ENCODE measurements around the gene PPIP5K1. TPM values are rescaled to one million over a fixed set of nuclear protein-coding genes. Genes with fewer than 3 reads are reported as not detected.

PPIP5K1 gene
- total RNA-seq, 1 experiment from 2014 or later, result 64.0 TPM

GRCh38 chr15:43492266-43492665 is 97.7 kb downstream of the PPIP5K1 start:
- intact Hi-C loops (cut with micrococcal nuclease), result no loop called here
- POLR2A ChIA-PET, result interaction anchor here (1.0 to 5.3 kb wide), 6 partner anchors 9 to 122 kb away, joined by 3 to 60 read pairs (median 6); partner anchors contain the start of gene ZSCAN29

GRCh38 chr15:43489191-43489590 is 100.8 kb downstream of the PPIP5K1 start:
- TF ChIP-seq CTCF (IDR thresholded peaks at IDR 0.05; ENCODE audit: unreplicated experiment), result no peak
- H3K4me3 Mint-ChIP-seq (ENCODE audit: unreplicated experiment), result no peak overlapping the region
- H3K27ac Mint-ChIP-seq (ENCODE audit: low read depth, unreplicated experiment), result no peak overlapping the region
- H3K9me3 Mint-ChIP-seq (ENCODE audit: unreplicated experiment), result no peaks in the 10 kb centered on the region
- peaks cover 14% of the 10 kb centered on the region for H3K4me1 Mint-ChIP-seq (ENCODE audit: insufficient read depth, unreplicated experiment)
- DNase-seq (ENCODE audit: unreplicated experiment), result no peak
- peaks cover 73% of the 10 kb centered on the region for H3K36me3 Mint-ChIP-seq (ENCODE audit: insufficient read depth, unreplicated experiment)
- ChIA-PET CTCF (interaction anchor here (0.6 to 0.7 kb wide), 3 partner anchors 18 to 134 kb away, joined by 3 read pairs; no protein-coding TSS in a partner anchor), POLR2A (interaction anchor here (0.8 kb wide), 1 partner anchor 12 kb away, joined by 3 read pairs; no protein-coding TSS in a partner anchor)
- intact Hi-C loops (cut with micrococcal nuclease), result no loop called here
- no peaks in the 10 kb centered on the region for H3K27me3 Mint-ChIP-seq (ENCODE audit: insufficient read depth, unreplicated experiment)
- no TSS peak for BruUV-seq (replicated peaks)

More at GRCh38 chr15:43492266-43492665, 97.7 kb downstream of the PPIP5K1 start:
- no peak for TF ChIP-seq CTCF (IDR thresholded peaks at IDR 0.05; ENCODE audit: unreplicated experiment)
- H3K36me3 Mint-ChIP-seq (ENCODE audit: insufficient read depth, unreplicated experiment), result peaks cover 46% of the 10 kb centered on the region
- no peaks in the 10 kb centered on the region for H3K9me3 Mint-ChIP-seq (ENCODE audit: unreplicated experiment)
- H3K27ac Mint-ChIP-seq (ENCODE audit: low read depth, unreplicated experiment), result peak overlapping the region; percentile 91
- H3K4me1 Mint-ChIP-seq (ENCODE audit: insufficient read depth, unreplicated experiment), result peaks cover 9% of the 10 kb centered on the region
- H3K4me3 Mint-ChIP-seq (ENCODE audit: unreplicated experiment), result peak overlapping the region; percentile 82
- no peaks in the 10 kb centered on the region for H3K27me3 Mint-ChIP-seq (ENCODE audit: insufficient read depth, unreplicated experiment)
- BruUV-seq (replicated peaks), result no TSS peak
- no peak for DNase-seq (ENCODE audit: unreplicated experiment)
- CTCF ChIA-PET, result interaction anchor here (0.6 kb wide), 1 partner anchor 50 kb away, joined by 3 read pairs; no protein-coding TSS in a partner anchor

- Mint-ChIP-seq H3K4me1 (ENCODE audit: insufficient read depth, unreplicated experiment) (peaks cover 18% of the 10 kb centered on the region), H3K27ac (ENCODE audit: low read depth, unreplicated experiment) (no peak overlapping the region), H3K4me3 (ENCODE audit: unreplicated experiment) (no peak overlapping the region), H3K27me3 (ENCODE audit: insufficient read depth, unreplicated experiment) (no peaks in the 10 kb centered on the region), H3K9me3 (ENCODE audit: unreplicated experiment) (no peaks in the 10 kb centered on the region), H3K36me3 (ENCODE audit: insufficient read depth, unreplicated experiment) (peaks cover 76% of the 10 kb centered on the region)
- CTCF ChIA-PET, result interaction anchor here (0.6 kb wide), 2 partner anchors 18 to 53 kb away, joined by 3 read pairs; no protein-coding TSS in a partner anchor
- no peak for DNase-seq (ENCODE audit: unreplicated experiment)
- intact Hi-C loops (cut with micrococcal nuclease), result no loop called here
- POLR2A ChIA-PET, result interaction anchor here (0.8 kb wide), 1 partner anchor 13 kb away, joined by 3 read pairs; no protein-coding TSS in a partner anchor
- no peak for TF ChIP-seq CTCF (IDR thresholded peaks at IDR 0.05; ENCODE audit: unreplicated experiment)
- no TSS peak for BruUV-seq (replicated peaks)
Observed at GRCh38 chr15:43488790-43489189, 101.2 kb downstream of the PPIP5K1 start.

DNA sequence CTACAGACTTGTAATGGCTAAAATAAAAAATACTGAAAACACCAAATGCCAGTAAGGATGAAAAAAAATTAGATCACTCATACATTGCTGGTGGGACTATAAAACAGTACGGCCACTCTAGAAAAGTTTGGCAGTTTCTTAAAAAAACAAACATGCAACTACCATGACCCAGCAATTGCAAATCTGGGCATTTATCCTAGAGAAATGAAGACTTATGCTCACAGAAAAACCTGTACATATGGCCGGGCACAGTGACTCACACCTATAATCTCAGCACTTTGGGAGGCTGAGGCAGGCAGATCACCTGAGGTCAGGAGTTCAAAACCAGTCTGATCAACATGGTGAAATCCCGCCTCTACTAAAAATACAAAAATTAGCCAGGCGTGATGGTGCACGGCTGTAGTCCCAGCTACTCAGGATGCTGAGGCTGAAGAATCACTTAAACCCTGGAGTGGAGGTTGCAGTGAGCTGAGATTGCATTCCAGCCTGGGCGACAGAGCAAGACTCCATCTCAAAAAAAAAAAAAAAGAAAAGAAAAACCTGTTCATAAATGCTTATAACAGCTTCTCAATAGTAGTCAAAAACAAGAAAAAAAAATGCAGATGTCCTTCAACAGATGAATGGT is 102.6 kb downstream of the PPIP5K1 start:
- Mint-ChIP-seq H3K36me3 (ENCODE audit: insufficient read depth, unreplicated experiment) (peaks cover 82% of the 10 kb centered on the region), H3K4me1 (ENCODE audit: insufficient read depth, unreplicated experiment) (peaks cover 23% of the 10 kb centered on the region), H3K4me3 (ENCODE audit: unreplicated experiment) (no peak overlapping the region), H3K9me3 (ENCODE audit: unreplicated experiment) (no peaks in the 10 kb centered on the region), H3K27ac (ENCODE audit: low read depth, unreplicated experiment) (no peak overlapping the region), H3K27me3 (ENCODE audit: insufficient read depth, unreplicated experiment) (no peaks in the 10 kb centered on the region)
- no peak for DNase-seq (ENCODE audit: unreplicated experiment)
- CTCF ChIA-PET, result interaction anchor here (0.7 kb wide), 2 partner anchors 27 to 1065 kb away, joined by 4 to 5 read pairs; no protein-coding TSS in a partner anchor
- intact Hi-C loops (cut with micrococcal nuclease), result no loop called here
- POLR2A ChIA-PET, result no interaction called here
- TF ChIP-seq CTCF (IDR thresholded peaks at IDR 0.05; ENCODE audit: unreplicated experiment), result no peak
- BruUV-seq (replicated peaks), result no TSS peak
